ENCODE results near the gene CLDN7.

Gene CLDN7

DNA sequence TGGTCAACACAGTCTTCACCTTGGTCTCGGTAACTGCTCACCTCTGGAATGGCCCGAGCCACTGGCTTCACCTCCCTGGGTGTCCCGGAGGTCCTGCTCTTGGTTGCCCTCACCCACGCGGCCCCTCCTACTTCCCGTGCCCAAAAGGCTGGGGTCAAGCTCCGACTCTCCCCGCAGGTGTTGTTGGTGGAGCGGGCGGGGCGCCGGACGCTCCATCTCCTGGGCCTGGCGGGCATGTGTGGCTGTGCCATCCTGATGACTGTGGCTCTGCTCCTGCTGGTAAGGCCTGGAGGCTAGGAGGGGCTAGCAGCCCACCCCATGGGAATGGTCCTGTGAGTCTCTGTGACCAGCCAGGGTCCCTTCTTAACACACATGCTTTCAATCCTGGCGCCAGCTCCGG lies 22.6 kb upstream of the CLDN7 start:
- DNase-seq, result no peak

DNA sequence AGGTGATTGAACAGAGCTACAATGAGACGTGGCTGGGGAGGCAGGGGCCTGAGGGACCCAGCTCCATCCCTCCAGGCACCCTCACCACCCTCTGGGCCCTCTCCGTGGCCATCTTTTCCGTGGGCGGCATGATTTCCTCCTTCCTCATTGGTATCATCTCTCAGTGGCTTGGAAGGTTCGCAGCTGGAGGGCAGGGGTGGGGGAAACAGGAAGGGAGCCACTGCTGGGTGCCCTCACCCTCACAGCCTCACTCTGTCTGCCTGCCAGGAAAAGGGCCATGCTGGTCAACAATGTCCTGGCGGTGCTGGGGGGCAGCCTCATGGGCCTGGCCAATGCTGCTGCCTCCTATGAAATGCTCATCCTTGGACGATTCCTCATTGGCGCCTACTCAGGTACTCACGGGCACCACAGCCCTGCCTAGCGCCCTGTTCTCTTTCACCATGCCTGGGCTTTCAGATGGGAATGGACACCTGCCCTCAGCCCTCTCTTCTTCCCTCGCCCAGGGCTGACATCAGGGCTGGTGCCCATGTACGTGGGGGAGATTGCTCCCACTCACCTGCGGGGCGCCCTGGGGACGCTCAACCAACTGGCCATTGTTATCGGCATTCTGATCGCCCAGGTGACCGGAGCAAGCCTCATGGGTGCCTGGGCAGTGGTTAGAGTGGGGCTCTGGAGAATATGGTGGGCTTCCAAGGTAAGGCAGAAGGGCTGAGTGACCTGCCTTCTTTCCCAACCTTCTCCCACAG lies 21.4 kb upstream of the CLDN7 start:
- DNase-seq, result no peak

DNA sequence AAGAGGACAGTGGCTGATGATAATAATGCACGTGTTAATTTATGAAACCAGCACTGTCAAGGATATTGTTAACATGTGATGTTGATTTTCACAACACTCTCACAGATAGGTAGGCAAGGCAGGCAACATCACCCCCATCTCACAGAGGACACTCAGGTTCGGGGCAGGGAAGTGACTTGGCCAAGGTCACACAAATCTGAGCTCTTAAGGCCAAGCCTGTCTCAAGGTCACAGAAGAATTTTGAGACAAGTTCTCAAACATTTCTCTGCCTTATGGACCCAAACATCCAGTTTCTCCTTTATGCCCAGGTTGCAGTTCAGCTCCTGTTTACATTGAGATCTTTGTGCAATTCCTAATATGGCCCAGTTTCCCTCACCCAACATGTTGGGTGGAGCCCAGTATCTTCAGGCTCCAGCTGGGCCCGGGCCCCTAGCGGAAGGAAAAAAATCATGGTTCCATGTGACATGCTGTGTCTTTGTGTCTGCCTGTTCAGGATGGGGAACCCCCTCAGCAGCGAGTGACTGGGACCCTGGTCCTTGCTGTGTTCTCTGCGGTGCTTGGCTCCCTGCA lies 20.6 kb upstream of the CLDN7 start:
- no peak for DNase-seq

- no peak for DNase-seq
Observed at GRCh38 chr17:7281953-7282751, 19.9 kb upstream of the CLDN7 start.

DNA sequence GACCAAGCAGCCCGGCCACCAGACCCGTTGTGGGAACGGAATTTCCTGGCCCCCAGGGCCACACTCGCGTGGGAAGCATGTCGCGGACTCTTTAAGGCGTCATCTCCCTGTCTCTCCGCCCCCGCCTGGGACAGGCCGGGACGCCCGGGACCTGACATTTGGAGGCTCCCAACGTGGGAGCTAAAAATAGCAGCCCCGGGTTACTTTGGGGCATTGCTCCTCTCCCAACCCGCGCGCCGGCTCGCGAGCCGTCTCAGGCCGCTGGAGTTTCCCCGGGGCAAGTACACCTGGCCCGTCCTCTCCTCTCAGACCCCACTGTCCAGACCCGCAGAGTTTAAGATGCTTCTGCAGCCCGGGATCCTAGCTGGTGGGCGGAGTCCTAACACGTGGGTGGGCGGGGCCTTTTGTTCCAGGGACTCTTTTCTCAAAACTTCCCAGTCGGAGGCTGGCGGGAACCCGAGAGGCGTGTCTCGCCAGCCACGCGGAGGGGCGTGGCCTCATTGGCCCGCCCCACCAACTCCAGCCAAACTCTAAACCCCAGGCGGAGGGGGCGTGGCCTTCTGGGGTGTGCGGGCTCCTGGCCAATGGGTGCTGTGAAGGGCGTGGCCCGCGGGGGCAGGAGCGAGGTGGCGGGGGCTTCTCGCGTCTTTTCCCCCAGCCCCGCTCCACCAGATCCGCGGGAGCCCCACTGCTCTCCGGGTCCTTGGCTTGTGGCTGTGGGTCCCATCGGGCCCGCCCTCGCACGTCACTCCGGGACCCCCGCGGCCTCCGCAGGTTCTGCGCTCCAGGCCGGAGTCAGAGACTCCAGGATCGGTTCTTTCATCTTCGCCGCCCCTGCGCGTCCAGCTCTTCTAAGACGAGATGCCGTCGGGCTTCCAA lies 19.0 kb upstream of the CLDN7 start, which contains the start of gene SLC2A4:
Gene SLC2A4, plus strand, starts transcription at position 645 of the 879 bp plus-strand sequence. Its CDS starts 217 bp downstream, at position 862.
- DNase-seq, result no peak

DNA sequence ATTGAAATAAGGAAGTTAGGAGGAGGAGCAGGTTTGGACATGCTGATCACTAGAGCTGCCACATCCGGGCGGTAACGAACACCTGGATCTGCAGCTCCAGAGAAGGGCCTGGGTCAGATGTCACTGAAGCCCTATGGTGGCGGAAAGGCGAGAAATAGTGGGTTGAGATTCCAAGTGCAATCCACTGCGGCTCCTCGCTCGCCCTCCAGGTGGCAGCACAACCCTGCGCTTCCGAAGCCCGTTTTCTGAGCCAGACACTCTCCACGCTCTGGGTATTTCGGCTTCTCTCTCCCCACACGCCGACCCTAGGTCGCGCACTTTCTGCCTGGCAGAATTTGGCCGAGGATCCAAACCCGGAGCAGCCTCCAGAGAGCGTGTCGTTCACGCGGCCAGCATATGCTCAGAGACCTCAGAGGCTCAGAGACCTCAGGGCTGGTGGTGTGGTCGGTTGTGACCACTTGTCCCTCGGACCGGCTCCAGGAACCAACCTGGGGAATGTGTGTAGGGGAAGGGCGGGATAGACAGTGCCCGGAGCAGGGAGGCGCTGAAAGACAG lies 18.3 kb upstream of the CLDN7 start:
- DNase-seq, result peak in 1 of 2 experiments; percentile 28

GRCh38 chr17:7279448-7279847 lies 17.2 kb upstream of the CLDN7 start:
- DNase-seq, result no peak

GRCh38 chr17:7266784-7267183 lies 4.5 kb upstream of the CLDN7 start:
- DNase-seq, result no peak

DNA sequence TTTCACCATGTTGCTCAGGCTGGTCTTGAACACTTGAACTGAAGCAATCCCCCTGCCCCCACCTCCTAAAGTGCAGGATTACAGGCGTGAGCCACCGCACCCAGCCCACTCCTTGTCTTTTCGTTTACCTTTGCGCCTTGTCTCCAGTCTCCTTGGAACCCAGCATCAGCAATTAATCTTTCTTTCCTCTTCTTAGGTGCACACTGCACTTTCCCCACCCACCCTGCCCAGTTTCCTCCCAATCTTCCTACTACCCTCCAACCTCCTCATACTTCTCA lies 1.5 kb upstream of the CLDN7 start:
- DNase-seq, result no peak

DNA sequence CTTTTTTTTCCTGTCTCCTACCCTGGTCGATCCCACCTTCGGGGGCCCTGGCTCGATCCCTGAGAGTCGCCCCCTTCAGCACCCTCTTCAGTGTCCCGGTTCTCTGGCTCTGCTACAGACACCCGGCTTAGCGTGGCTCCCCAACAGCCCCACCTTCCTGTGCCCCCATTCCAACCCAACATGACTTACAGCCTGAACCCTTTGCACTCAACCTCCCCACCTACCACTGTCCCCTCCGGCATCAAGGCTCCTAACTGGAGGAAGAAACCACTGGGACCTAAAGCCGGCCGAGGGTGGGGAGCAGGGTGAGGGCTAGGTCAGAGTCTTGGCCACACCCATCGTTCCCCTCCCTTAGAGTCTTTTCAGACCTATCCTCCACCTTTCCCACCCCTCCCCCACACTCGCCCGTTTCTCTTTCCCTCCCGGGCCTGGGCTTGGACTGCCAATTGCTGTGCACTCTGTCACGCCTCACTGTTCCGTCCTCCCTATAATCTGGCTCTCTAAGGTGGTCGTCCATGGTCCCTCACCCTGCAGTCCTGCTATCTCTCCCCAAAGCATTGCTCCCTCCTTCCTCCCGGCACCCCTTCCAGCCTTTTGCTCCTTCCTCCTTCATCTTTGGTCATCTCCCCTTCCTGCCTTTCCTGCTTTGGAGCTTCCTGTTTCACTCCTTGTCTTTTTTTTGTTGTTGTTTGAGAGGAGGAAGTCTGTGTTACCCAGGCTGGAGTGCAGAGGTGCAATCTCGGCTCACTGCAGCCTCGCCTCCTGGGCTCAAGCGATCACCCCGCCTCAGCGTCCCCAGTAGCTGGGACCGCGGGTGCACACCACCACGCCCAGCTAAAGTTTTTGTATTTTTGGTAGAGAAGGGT lies 890 bp upstream of the CLDN7 start:
- no peak for DNase-seq

DNA sequence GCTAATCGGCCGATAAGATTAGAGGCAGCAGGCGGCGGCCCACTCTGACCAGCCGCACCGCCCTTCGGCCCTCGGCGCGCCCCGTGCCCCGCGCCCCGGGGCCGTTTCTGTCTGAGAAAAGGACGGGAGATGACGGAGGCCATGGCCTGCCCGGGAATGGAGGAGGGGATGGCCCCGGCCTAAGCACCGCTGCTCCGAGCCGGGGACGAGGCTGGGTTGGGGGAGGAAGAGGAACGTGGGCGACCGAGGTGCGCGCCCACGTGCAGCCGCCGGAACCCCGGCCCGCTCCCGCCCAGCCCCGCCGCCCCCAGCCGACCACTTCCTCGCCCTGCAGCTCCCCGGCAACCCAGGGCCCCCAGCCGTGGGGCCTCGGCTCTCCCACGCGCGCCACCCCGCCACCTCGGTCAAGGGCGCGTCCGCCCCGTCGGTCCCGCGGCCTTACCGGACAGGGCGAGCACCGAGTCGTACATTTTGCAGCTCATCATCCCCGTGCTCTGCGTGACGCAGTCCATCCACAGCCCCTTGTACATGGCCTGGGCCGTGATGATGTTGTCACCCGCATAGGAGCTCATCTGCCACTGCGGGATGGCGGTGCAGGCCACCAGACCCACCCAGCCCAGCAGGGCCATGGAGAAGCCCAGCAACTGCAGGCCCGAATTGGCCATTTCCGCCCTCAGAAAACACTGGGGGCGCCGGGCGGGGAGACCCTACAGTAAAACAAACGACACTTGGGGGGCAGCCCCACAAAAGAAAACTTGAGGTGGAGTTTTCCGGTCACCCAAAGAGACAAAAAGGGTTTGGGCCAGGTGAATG lies 693 bp downstream of the CLDN7 start:
- no peak for DNase-seq

DNA sequence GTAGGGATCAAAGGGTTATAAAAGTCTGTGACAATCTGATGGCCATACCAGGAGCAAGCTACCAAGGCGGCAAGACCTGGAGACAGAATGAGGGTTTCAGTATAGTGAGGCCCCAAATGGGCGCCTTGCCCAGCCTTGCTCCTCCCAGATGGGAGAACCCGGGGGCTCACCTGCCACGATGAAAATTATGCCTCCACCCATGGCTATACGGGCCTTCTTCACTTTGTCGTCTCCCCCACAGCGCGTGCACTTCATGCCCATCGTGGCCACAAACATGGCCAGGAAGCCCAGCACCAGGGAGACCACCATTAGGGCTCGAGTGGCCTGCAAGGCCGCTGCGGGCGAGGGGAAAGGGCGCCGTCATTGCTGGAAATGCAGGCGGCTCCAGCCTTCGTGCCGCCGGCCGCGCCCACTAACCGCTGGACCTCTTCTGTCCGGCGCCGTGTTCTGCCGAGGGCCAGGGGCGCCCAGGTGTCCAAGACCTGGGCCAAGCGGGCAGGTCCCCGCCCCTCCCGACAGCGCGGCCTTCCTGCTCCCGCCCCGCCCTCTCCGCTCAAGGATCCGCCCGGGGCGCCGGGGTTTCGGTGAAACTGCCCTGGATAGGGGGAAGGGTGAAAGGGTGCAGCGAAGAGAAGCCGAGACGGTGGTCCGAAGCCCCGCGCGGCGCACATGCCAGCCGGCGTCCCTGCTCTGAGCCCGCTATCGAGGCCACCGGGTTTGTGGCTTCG lies 1.5 kb downstream of the CLDN7 start:
- no peak for DNase-seq

DNA sequence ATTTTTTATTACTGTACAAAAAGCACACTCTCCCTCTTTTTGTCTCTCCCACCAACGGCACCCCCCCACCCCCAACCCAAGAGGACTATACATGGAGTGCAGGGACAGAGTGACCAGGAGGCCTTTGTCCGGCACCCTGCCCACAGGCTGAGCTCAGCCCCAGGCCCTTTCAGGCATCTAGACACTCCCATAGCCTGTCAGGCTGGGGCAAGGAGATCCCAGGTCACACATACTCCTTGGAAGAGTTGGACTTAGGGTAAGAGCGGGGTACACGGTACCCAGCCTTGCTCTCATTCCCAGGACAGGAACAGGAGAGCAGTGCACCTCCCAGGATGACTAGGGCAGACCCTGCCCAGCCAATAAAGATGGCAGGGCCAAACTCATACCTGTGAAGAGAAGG lies 2.1 kb downstream of the CLDN7 start:
- no peak for DNase-seq

DNA sequence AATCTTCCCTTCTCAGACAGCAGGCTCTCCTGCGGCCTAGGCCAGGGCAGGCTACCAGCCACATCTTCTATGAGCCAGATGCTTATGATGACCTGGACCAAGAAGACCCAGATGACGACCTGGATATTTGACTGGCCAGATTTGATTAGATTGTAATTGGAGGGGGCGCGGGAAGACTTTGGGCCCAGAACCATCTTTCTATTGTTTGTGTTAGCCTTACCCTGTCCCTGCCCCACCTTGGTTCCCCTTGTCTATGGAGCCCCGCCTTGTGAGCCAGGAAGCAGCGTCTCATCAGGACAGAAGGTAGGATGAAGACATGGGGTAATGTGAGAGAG lies 2.8 kb downstream of the CLDN7 start:
- DNase-seq, result no peak

GRCh38 chr17:7258731-7259554 lies 3.3 kb downstream of the CLDN7 start:
- no peak for DNase-seq

DNA sequence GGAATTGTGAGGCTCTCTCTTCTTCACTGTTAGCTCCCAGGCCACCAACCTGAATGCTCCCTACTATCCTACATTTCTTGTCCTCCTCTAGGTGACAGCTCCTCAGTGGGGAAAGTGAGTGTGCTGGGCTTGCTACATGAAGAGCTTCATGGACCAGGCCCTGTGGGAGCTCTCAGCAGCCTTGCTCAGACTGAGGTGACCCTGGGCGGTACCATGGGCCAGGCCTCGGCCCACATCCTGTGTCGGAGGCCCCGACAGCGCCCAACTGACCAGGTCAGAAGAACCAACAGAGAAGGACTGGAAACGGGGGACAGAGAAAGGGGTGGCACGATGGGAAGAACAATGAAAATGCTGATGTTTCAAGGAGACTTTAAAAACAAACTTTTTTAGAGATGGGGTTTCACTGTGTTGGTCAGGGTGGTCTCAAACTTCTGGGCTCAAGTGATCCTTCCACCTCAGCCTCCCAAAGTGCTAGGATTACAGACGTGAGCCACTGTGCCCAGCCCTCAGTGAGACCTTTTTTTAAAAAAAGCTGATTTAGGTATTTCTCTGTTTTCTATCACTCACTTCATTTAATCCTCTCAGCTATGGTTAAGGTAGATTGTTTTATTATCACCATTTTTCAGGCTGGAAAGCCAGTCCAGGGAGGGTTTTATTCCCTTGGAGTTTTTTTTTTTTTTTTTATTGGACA lies 5.4 kb downstream of the CLDN7 start:
- no peak for DNase-seq

DNA sequence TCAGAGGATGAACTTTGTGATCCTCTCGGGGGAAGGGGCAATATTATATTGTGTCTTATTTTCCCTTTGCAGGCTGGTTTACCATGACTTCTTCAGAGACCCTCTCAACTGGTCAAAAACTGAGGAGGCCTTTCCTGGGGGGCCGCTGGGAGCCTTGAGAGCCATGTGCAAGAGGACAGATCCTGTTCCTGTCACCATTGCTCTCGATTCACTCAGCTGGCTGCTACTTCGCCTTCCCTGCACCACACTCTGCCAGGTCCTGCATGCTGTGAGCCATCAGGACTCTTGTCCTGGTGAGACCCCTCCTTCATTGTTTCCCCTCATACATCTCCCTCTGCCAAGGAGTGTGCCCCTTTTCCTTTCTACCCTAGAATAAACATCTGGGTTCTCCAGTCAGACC lies 7.8 kb downstream of the CLDN7 start:
- DNase-seq, result no peak

DNA sequence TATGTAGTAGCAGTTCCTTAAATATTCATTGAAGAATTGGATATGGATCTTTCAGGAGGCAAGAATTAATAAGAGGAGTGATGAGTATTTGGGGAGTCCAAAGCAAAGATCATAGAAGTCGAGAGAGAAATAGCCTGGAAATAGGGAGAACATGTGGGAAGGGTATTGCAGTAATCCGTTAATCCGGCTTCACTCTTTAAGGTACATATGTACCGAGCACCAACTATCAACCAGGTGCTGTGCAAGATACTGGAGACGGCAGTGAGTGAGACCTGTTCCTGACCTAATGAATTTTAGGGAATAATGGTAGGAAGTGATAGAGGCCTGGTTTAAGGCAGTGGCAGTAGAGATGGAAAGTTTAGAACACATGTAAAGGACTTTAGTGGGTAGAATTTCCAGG lies 9.2 kb downstream of the CLDN7 start:
- DNase-seq, result no peak
